WTC11 (cell line): ENCODE results near the gene CD79B. TPM values are rescaled to one million over a fixed set of nuclear protein-coding genes. Genes with fewer than 3 reads are reported as not detected.

Experiments
- ATAC-seq: fragments of 200-7000 bp; cut with Tn5 transposase; 2 replicates; pipeline ENCODE4 v1.10.0; 2021; ENCODE audit warnings: mild to moderate bottlenecking, moderate library complexity
- CTCF ChIA-PET: fragments of 300-600 bp; sonication (Branson Sonifier 250); formaldehyde crosslinking; loops from one replicate; lab custom pipeline; 2021; ENCODE audit warnings: antibody characterized with exemption; lab: Charles Lee
- POLR2A ChIA-PET: fragments of 350-600 bp; sonication (Branson Sonifier 250); formaldehyde crosslinking; loops from one replicate; lab custom pipeline; 2021; ENCODE audit warnings: antibody characterized with exemption; lab: Charles Lee
- DNase-seq: peaks from one replicate; pipeline ENCODE4 v3.0.0; 2021; ENCODE audit warnings: low spot score
- H3K27ac Mint-ChIP-seq: 2 replicates; pipeline ENCODE4 v1.8.0; 2021; ENCODE audit warnings: mixed read lengths
- H3K27me3 Mint-ChIP-seq: 2 replicates; pipeline ENCODE4 v1.8.0; 2021; ENCODE audit warnings: low read depth, mild to moderate bottlenecking, moderate library complexity, mixed read lengths
- H3K36me3 Mint-ChIP-seq: 2 replicates; pipeline ENCODE4 v1.8.0; 2021; ENCODE audit warnings: mixed read lengths
- H3K4me1 Mint-ChIP-seq: 2 replicates; pipeline ENCODE4 v1.8.0; 2022; ENCODE audit warnings: mixed read lengths
- H3K4me3 Mint-ChIP-seq: 2 replicates; pipeline ENCODE4 v1.8.0; 2021; ENCODE audit warnings: mild to moderate bottlenecking, moderate library complexity, mixed read lengths
- H3K9me3 Mint-ChIP-seq: 2 replicates; pipeline ENCODE4 v1.8.0; 2021; ENCODE audit warnings: mixed read lengths
- ATF1 ChIP-seq: sonication (generic); formaldehyde crosslinking; IDR thresholded peaks from 2 replicates; pipeline ENCODE4 v1.8.1; 2023; ENCODE audit warnings: mild to moderate bottlenecking, moderate library complexity, missing genetic modification reagents
- CREM ChIP-seq: sonication (generic); formaldehyde crosslinking; IDR thresholded peaks from 2 replicates; pipeline ENCODE4 v1.8.1; 2022; ENCODE audit warnings: mild to moderate bottlenecking, missing genetic modification reagents, moderate library complexity
- E2F4 ChIP-seq: sonication (generic); formaldehyde crosslinking; IDR thresholded peaks from 2 replicates; pipeline ENCODE4 v1.8.1; 2022; ENCODE audit warnings: low read depth, mild to moderate bottlenecking, moderate library complexity, missing genetic modification reagents, borderline replicate concordance
- ERG ChIP-seq: fragments of 250-450 bp; sonication (Bioruptor Pico); IDR thresholded peaks from 2 replicates; pipeline ENCODE4 v1.8.0; 2021; ENCODE audit warnings: mild to moderate bottlenecking
- ETV6 ChIP-seq: sonication (generic); formaldehyde crosslinking; IDR thresholded peaks from 2 replicates; pipeline ENCODE4 v1.8.1; 2022; ENCODE audit warnings: mild to moderate bottlenecking, missing genetic modification reagents
- MYBL2 ChIP-seq: sonication (generic); formaldehyde crosslinking; IDR thresholded peaks from 2 replicates; pipeline ENCODE4 v1.8.1; 2023; ENCODE audit warnings: mild to moderate bottlenecking, moderate library complexity, missing genetic modification reagents
- NR2C2 ChIP-seq: sonication (generic); formaldehyde crosslinking; IDR thresholded peaks from 2 replicates; pipeline ENCODE4 v1.8.0; 2022; ENCODE audit warnings: mild to moderate bottlenecking, missing genetic modification reagents
- PRDM15 ChIP-seq: sonication (generic); formaldehyde crosslinking; IDR thresholded peaks from 2 replicates; pipeline ENCODE4 v1.8.0; 2022; ENCODE audit warnings: missing genetic modification reagents
- RORB ChIP-seq: fragments of 250-450 bp; sonication (Bioruptor Pico); IDR thresholded peaks from 2 replicates; pipeline ENCODE4 v1.9.0; 2021; ENCODE audit warnings: mild to moderate bottlenecking
- SP1 ChIP-seq: sonication (generic); formaldehyde crosslinking; conservative IDR thresholded peaks from 2 replicates; pipeline ENCODE4 v1.8.1; 2022; ENCODE audit warnings: missing genetic modification reagents
- USF2 ChIP-seq: sonication (generic); formaldehyde crosslinking; IDR thresholded peaks from 2 replicates; pipeline ENCODE4 v1.8.1; 2023; ENCODE audit warnings: mild to moderate bottlenecking, missing genetic modification reagents, moderate library complexity
- ZNF425 ChIP-seq: fragments of 250-450 bp; sonication (Bioruptor Pico); conservative IDR thresholded peaks from 2 replicates; pipeline ENCODE4 v1.9.0; 2021; ENCODE audit warnings: mild to moderate bottlenecking
- total RNA-seq: library from RNA; stranded (reverse); gene quantifications from 3 replicates; pipeline ENCODE4 v1.2.3, GENCODE V29; 2021

Gene CD79B
- total RNA-seq, 1 experiment from 2014 or later = 3.0 TPM

GRCh38 chr17:63962298-63962744 lies 30.2 kb upstream of the CD79B start:
- CTCF ChIA-PET = interaction anchor here (0.6 to 4.0 kb wide), 30 partner anchors 9 to 456 kb away, joined by 3 to 46 read pairs (median 5); partner anchors contain the start of genes CSHL1, DCAF7, ERN1 and GH1
- no peak for ATAC-seq
- no peak overlapping the region for H3K4me3 Mint-ChIP-seq

More at GRCh38 chr17:63962298-63962744, 30.2 kb upstream of the CD79B start:
- H3K36me3 Mint-ChIP-seq = no peaks in the 10 kb centered on the region
- no peaks in the 10 kb centered on the region; the same call in 1 of the 2 replicates for H3K27me3 Mint-ChIP-seq
- no peaks in the 10 kb centered on the region for H3K9me3 Mint-ChIP-seq
- H3K4me1 Mint-ChIP-seq = peaks cover 20% of the 10 kb centered on the region
- no peak for TF ChIP-seq ZNF425 (CRISPR knock-in tag)
- TF ChIP-seq ATF1 (CRISPR knock-in tag) = no peak
- TF ChIP-seq SP1 (CRISPR knock-in tag) = no peak
- TF ChIP-seq CREM (CRISPR knock-in tag) = no peak
- no peak for TF ChIP-seq E2F4
- TF ChIP-seq ETV6 (CRISPR knock-in tag) = no peak
- TF ChIP-seq MYBL2 (CRISPR knock-in tag) = no peak
- no peak for TF ChIP-seq ERG (CRISPR knock-in tag)
- TF ChIP-seq RORB = no peak
- TF ChIP-seq NR2C2 (CRISPR knock-in tag) = no peak
- no peak for TF ChIP-seq USF2 (CRISPR knock-in tag)
- no peak for TF ChIP-seq PRDM15 (CRISPR knock-in tag)
- peak overlapping the region; percentile 70 for H3K27ac Mint-ChIP-seq
- DNase-seq = no peak
- POLR2A ChIA-PET = interaction anchor here (0.9 to 1.6 kb wide), 7 partner anchors 14 to 184 kb away, joined by 3 to 5 read pairs (median 4); no protein-coding TSS in a partner anchor
